ENCODE measurements around the gene ILF3. TPM values are rescaled to one million over a fixed set of nuclear protein-coding genes. Genes with fewer than 3 reads are reported as not detected.

ILF3 gene
- total RNA-seq, 1 experiment from 2014 or later = 326 TPM

GRCh38 chr19:10737722-10738121, 83.6 kb downstream of the ILF3 start:
- Histone ChIP-seq H3K9me3 (ENCODE audit: insufficient read depth, low read depth) (no peaks in the 10 kb centered on the region; the same call in 1 of the 2 replicates), H3K27ac (no peak overlapping the region), H3F3A (ENCODE audit: insufficient read depth, low read depth) (peaks cover 22% of the 10 kb centered on the region; the same call in 1 of the 2 replicates), H3K27me3 (ENCODE audit: insufficient read depth, low read depth) (no peaks in the 10 kb centered on the region), H3K9me2 (ENCODE audit: insufficient read depth) (no peaks in the 10 kb centered on the region), H3K4me1 (replicated peaks; ENCODE audit: insufficient read depth) (no peaks in the 10 kb centered on the region), H3K79me2 (ENCODE audit: low read depth) (peaks cover 80% of the 10 kb centered on the region), H3K4me3 (no peak overlapping the region), H3K4me2 (no peak overlapping the region), H2AFZ (no peak overlapping the region), H3K36me3 (ENCODE audit: low read depth) (no peaks in the 10 kb centered on the region), H4K20me1 (ENCODE audit: insufficient read depth) (peaks cover 30% of the 10 kb centered on the region)
- intact Hi-C loops (cut with micrococcal nuclease; ENCODE audit: unreplicated experiment) = no loop called here
- no TSS peak for BruUV-seq (replicated peaks)
- ChIA-PET POLR2A (ENCODE audit: unreplicated experiment) (no interaction called here), CTCF (no interaction called here)
- no peak for DNase-seq
- TF ChIP-seq CTCF (conservative IDR thresholded peaks at IDR 0.05) (no peak), EZH2 (IDR thresholded peaks at IDR 0.05; ENCODE audit: low read depth) (no peak)

GRCh38 chr19:10740798-10741197, 86.7 kb downstream of the ILF3 start:
- CTCF ChIA-PET = no interaction called here
- intact Hi-C loops (cut with micrococcal nuclease; ENCODE audit: unreplicated experiment) = no loop called here
- peaks cover 84% of the 10 kb centered on the region for H3K79me2 ChIP-seq (ENCODE audit: low read depth)
- no peaks in the 10 kb centered on the region for H3K27me3 ChIP-seq (ENCODE audit: insufficient read depth, low read depth)
- H3K36me3 ChIP-seq (ENCODE audit: low read depth) = no peaks in the 10 kb centered on the region
- H2AFZ ChIP-seq = no peak overlapping the region
- H4K20me1 ChIP-seq (ENCODE audit: insufficient read depth) = peaks cover 41% of the 10 kb centered on the region
- TF ChIP-seq CTCF (conservative IDR thresholded peaks at IDR 0.05) (no peak), EZH2 (IDR thresholded peaks at IDR 0.05; ENCODE audit: low read depth) (no peak)
- H3K4me1 ChIP-seq (replicated peaks; ENCODE audit: insufficient read depth) = 0 out of 2 replicates have a peak, but pooled peaks cover 5% of the 10 kb centered on the region
- H3K27ac ChIP-seq = no peak overlapping the region
- DNase-seq = peak in 1 of 2 experiments; percentile 3
- BruUV-seq (replicated peaks) = no TSS peak
- H3F3A ChIP-seq (ENCODE audit: insufficient read depth, low read depth) = peaks cover 22% of the 10 kb centered on the region; the same call in 1 of the 2 replicates
- H3K9me2 ChIP-seq (ENCODE audit: insufficient read depth) = no peaks in the 10 kb centered on the region
- H3K4me3 ChIP-seq = no peak overlapping the region
- H3K4me2 ChIP-seq = no peak overlapping the region
- POLR2A ChIA-PET (ENCODE audit: unreplicated experiment) = no interaction called here
- no peaks in the 10 kb centered on the region; the same call in 1 of the 2 replicates for H3K9me3 ChIP-seq (ENCODE audit: insufficient read depth, low read depth)

Small RNAs within 50 kb of the gene (microRNA-seq; reads per million reads assigned to microRNA genes)
- not detected for gene MIR638 (ENCODE audit: borderline number of aligned reads, borderline replicate concordance)

Other genes with a start within 250 kb of the ILF3 start
- gene PDE4A, start 233.8 kb upstream of the ILF3 start, total RNA-seq (2021) = 8.9 and 10.4 TPM in 2 replicates
- 154 and 170 TPM in 2 replicates for gene KEAP1, start 151.0 kb upstream of the ILF3 start, total RNA-seq (2021)
- gene S1PR5, start 136.9 kb upstream of the ILF3 start, total RNA-seq (2021) = 7.9 and 9.5 TPM in 2 replicates
- gene ATG4D, start 110.4 kb upstream of the ILF3 start, total RNA-seq (2021) = 33.1 and 40.2 TPM in 2 replicates
- 24.5 and 27.0 TPM in 2 replicates for gene KRI1, start 88.3 kb upstream of the ILF3 start, total RNA-seq (2021)
- gene CDKN2D, start 85.4 kb upstream of the ILF3 start, total RNA-seq (2021) = 8.3 and 10.1 TPM in 2 replicates
- 94.5 and 126 TPM in 2 replicates for gene AP1M2, start 67.0 kb upstream of the ILF3 start, total RNA-seq (2021)
- gene SLC44A2, start 28.8 kb upstream of the ILF3 start, total RNA-seq (2021) = 205 and 239 TPM in 2 replicates
- 31.9 and 41.0 TPM in 2 replicates for gene QTRT1, start 47.1 kb downstream of the ILF3 start, total RNA-seq (2021)
- 169 and 188 TPM in 2 replicates for gene DNM2, start 63.7 kb downstream of the ILF3 start, total RNA-seq (2021)
- gene TMED1, start 181.9 kb downstream of the ILF3 start, total RNA-seq (2021) = 21.3 and 31.4 TPM in 2 replicates
- 0.59 and 1.4 TPM in 2 replicates for gene C19orf38, start 194.1 kb downstream of the ILF3 start, total RNA-seq (2021)
- gene CARM1, start 217.2 kb downstream of the ILF3 start, total RNA-seq (2021) = 56.0 and 63.7 TPM in 2 replicates

Measured in PC-9 (cell line).